OCI-LY7 (cell line): ENCODE measurements around the gene SMIM7.

ENCODE experiments used
- CTCF ChIP-seq: fragments of 200-600 bp; sonication (generic); conservative IDR thresholded peaks from 2 replicates; pipeline ENCODE4 v1.5.1; 2014; ENCODE audit warnings: mild to moderate bottlenecking, antibody characterized with exemption, low read length, moderate library complexity, mixed read lengths
- EZH2phosphoT487 ChIP-seq: fragments of 200-600 bp; sonication (generic); IDR thresholded peaks from 2 replicates; pipeline ENCODE4 v1.6.1; 2018; ENCODE audit warnings: low read depth, borderline replicate concordance, mild to moderate bottlenecking, mixed run types, antibody characterized with exemption, low read length, moderate library complexity, mixed read lengths

DNA sequence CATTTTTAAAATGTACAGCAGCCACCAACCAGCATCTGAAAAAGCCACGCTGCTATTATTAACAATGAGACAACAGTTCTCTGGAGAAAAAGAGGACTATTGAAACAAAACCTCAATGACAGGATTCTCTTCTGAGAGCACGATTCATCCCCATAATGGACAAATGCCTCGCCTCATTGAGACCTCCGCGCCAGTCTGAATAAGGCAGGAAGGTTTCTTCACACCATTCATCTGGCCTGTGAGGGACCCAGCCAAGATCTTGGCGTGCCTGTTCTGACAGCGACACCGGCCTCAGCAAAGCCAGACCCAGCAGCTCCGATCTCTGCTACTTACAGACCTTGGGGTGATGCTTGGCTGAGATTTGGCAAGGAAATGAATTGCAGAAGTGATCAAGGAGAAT, 14.8 kb downstream of the SMIM7 start:
- TF ChIP-seq CTCF: no peak
- no peak for TF ChIP-seq EZH2phosphoT487
